ENCODE results near the gene C12orf50.
"Not testable (repeated sequence)": the region's sequence is repeated elsewhere in the genome, so short reads cannot be mapped to it uniquely, and the experiment has no call there.

The C12orf50 gene

DNA sequence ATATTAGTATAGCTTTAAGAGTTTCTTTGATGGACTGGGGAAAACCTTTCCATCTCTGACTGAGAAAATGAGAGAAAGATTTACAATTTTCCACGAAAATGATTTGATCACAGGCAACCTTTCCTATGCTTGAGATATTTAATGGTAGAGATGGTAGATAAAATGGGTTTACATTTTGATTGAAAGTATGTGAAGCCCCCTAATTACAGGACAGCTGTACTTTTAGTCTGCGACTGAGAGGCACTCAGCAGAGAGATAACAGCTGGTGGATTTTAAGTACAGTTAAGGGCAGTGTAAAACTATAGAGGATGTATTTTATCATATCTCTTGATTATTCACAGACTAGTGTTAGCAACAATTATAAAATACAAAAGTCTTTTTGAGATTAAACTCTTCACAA is 40.7 kb downstream of the C12orf50 start:
- no peak for DNase-seq

DNA sequence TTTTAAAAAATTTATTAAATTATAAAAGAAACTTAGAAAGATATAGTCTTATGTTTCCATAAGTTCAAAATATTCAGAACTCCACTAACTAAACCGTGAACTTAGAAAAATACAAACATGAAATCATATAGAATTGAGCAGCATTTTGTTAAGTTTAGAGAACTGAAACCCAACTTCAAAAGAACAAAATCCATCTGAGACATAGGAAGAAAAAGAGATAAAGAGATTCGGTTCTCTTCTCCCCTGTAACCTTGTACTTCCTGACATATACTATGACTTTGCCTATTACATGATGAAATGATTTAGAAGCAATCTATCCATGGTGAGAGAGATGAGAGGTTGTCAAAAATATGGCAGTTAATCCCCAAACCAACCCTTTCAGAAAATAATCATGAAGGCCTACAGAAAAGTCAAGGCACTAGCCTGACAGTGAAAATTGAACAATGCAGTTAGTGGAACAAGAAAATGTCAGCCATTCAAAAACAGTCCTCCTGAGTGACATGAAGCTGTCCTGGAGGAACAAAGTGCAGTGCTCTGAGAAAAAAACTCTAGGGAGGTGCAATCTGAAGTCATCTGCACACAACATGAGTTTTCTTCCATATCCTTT is 44.0 kb downstream of the C12orf50 start:
- DNase-seq = no peak

DNA sequence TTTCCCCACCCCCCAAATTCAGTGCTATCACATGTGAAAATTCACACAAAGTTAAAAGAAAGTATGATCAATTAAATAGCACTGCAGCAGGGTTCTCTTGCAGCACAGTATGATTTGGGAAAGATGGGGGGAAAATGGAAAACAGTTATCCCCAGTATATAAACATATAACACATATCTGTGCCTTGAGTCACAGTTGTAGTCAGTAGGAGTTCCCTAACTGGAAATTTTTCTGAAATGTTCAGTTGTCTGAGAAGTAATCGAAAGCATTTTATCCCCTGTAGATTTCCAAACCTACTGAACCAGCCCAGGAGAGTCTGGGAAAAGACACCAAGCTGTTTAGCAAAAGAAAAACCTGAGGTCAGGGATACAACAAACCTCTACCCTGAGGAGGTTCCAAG is 47.0 kb downstream of the C12orf50 start:
- peak; percentile 49 for DNase-seq

DNA sequence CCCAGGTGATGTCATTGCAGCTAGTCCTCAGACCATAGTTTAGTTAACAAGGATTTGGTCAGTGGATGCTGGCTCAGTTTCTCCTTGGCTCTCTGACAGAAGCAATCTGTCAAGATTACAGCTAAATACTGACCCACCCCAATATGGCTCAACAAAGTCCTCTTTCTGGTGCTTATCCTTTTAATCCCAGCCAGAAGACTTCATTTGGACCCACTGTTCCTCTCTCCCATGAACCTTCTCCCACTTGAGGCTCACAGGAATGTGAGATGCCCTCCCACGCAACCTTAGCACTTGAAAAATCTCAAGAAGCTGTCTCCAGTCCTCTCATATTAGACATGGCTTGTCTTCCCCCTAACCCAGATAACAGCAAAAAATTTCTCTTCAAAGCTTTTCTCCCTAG is 47.7 kb downstream of the C12orf50 start:
- DNase-seq = peak; percentile 14

DNA sequence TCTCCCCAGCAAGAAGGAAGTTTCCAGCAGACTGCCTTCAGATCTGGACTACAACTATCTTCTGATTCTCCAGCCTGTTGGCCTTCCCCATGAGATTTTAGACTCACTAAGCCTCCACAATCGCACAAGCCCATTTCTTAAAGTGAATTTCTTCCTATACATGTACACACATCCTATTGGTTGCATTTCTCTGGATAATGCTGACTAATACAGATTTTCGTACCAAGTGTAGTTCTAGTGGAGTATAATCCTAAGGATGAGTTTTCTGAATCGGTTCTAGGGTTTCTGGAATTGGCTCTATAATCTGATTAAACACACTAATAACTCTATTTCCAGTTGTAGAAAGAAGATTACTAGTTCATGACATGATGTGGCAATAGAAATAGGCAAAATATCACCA is 53.3 kb downstream of the C12orf50 start:
- DNase-seq = no peak

DNA sequence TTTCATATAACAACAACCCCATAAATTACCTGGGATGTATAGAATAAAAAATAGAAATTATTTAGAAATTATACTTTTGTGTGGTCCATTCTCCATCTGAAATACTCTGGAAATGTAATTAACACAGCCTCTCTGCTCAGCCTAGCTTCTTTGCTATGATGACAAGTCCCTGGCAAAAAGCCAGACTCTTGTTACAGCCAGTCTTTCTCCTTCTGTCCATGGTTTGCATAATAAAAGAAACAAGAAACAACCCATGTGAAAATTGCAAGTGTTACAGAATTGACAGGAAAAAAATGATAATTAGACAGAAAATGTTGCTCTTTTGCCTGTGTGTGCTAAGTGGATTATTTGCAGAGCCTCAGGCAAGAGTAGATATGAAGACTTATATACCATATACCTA is 61.3 kb downstream of the C12orf50 start:
- DNase-seq = peak; percentile 12

DNA sequence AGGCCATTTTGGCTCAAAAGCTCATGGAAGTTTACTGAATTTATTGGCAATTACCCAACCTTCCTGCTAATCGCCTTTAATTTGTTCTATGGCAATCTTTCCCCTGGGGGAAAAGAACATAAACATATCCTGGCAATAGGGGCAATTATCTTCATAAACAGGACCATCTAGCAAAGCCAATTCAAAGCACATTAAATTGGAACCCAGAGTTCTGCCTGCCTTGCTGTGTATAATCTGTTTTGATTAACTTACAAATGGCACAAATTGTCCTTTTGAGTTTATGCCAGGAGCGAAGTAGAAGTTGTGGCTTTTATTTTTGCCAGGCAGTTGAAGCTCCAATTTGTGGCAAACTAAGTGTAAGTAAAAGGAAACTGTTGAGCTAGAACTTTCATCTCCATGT is 68.6 kb downstream of the C12orf50 start:
- DNase-seq = no peak

DNA sequence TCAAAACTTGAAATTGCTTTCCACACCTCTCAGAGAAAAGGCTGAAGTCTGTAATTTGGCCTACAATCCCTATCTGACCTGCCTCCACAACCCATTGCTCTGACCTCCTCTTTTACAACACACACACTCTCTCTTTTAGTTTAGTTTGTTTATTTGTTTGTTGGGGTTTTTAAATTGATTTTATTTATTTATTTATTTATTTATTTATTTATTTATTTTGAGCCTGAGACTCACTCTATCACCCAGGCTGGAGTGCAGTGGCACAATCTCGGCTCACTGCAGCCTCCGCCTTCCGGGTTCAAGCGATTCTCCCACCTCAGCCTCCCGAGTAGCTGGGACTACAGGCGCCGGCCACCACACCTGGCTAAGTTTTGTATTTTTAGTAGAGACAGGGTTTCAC is 75.2 kb downstream of the C12orf50 start:
- DNase-seq = not testable (repeated sequence)

DNA sequence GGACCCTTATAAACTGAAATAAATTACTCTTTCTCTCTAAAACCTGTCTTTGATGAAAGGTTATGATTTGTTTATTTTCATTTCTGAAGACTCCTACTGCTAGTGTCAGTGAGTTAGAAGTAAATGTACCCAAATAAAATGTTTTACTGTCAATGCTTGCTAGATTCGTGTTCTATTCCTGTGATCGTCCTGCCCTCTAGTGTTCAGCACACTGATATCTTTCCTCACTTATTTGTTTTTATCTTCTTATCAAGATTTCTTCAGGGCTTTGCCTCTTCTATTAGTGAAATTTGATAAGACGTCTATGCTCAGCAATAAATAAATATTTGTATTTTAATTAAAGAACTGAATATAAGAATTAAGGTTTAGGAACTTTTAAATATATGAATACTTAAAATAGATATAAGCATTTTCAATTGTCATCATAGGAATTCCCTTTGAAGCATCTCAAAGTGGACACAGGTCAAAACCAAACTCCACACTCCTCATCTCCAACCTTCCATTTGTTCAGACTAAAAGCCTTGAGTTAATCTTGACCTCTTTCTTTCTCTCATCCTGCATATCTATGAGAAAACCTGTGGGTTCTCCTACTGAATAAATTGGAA is 75.8 kb downstream of the C12orf50 start:
- DNase-seq = peak; percentile 55

DNA sequence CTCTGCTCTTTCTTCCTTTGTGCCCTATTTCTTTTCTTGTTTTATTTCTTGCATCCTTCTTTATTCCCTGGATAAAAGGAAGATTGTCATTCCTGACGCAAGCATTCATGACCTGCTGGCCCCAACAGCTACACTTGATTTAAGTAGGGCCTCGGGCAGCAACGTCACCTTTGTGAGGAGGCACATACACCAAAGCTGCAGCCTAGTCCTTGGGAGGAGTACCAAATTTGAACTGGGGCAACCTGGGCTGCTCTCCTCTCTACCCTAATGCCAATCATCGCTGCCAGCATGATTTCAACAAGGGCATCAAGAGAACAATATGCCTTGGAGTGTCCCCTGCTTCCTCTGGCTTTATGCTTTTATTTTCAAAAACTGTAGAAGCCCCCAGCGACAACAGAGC is 76.4 kb downstream of the C12orf50 start:
- no peak for DNase-seq

DNA sequence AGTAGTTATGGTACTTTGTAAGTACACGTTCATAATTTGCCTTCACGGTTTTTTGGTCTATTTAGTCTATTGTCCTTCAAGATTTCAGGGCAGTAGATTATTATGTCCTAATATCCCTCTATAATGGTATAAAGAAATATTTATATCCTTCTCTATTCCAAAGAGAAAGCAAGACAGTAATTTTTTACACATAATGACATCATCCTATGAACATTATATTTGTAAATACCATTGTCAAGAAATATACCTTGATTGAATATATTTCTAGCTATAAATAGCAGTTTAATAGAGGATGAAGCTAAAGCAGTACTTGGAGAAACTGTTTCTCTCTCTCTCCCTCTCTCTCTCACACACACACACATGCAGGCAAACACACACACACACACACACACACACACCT is 77.0 kb downstream of the C12orf50 start:
- DNase-seq = no peak

DNA sequence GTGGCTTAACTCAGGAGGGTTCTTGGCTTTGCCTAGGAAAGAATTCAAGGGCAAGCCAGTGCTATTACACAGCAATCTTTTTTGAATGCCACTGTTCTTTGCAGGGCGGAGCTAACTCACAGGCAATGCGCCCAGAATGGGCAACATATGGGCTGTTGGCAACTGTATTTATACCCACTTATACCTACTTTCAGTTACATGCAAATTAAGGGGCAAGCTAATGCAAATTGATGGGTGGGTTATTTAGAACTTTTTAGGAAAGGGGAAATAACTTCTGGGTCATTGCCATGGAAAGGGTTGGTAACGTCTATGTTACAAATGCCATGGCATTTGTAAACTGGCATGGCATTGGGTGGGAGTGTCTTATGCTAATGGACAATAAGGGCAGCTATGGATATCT is 85.4 kb downstream of the C12orf50 start:
- no peak for DNase-seq

DNA sequence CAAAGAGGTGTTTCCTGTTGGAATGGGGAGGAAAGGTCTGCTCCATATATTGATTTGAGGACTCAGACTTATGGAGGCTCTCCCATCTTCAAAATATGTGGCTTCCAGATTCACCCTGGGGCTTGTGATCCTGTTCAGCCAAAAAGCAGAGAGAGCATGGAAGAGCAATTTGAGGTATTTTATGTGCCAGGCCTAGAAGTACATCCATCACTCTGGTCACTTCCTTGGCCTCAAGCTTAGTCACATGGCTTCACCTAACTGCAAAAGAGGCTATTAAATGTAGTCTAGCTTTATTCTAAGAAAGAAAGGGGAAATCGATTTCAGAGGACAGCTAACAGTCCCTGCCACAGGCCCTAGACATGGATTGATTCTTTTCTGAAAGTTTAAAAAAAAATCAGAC is 86.2 kb downstream of the C12orf50 start:
- DNase-seq = no peak

DNA sequence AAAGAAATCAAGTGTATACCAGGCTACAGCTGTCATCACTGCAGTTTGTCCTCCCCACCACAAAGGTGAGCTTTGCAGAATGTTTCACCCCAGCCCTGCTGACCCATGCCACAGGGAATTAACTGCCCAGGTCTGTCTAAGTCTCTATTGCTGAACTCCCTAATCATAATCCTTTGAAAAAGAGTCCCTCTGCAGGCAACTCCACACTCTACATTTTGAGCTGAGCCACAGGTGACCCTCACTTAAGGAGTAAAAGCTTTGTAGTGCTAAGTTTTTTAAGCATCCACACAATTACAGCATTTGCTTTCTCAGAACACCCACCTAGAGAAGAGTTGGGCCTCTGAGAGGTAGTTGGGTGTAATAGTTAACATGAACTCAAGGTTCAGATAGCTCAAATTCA is 90.0 kb downstream of the C12orf50 start:
- DNase-seq = no peak

DNA sequence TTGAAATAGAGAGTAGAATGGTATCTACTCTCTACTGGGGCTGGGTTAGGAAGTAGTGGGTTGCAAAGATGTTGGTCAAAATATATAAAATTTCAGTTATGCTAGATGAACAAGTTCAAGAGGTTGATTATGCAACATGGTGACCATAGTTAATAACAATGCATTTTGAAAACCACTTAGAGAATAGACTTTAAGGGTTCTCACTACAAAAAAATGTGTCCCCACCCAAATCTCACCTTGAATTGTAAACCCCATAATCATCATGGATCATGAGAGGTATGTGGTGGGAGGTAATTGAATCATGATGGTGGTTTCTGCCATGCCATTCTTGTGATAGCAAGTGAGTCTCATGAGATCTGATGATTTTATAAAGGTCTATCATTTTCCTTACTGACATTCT is 94.0 kb downstream of the C12orf50 start:
- no peak for DNase-seq

DNA sequence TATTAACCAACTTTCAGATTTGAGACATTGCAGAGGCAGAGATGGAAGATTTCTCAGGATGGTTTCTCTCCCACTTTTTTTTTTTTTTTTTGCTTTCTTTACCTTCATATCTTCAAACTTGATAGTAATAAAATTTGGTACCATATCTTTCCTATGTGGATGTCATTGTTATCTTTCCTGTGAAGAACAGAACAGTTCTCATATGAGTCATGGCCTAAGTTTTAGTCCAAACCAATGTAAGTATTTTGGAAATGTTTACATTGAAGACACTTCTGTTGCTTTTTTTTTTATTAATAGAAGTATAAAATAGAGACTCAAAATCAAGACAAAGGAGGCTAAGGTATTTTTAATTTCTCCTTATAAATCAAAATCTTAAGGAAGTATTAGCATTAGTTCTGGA is 95.2 kb downstream of the C12orf50 start:
- DNase-seq = no peak

DNA sequence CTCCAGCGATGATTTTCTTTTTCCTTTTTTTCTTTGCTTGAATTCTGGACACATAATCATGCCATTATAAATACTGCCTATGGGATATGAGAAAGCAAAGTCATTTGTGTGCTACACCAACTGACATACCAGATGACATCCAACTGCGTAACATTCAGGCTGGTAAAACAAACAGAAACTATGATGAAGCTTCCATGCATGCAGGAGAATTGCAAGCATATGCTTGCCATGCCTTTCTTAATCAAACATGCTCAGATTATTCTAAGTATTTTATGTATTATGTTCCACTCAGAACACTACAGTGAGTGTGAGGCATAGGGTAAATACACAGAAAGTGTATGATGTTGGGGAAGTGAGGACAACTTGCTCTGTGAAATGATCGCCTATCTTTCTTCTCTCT is 97.4 kb downstream of the C12orf50 start:
- DNase-seq = peak; percentile 81

DNA sequence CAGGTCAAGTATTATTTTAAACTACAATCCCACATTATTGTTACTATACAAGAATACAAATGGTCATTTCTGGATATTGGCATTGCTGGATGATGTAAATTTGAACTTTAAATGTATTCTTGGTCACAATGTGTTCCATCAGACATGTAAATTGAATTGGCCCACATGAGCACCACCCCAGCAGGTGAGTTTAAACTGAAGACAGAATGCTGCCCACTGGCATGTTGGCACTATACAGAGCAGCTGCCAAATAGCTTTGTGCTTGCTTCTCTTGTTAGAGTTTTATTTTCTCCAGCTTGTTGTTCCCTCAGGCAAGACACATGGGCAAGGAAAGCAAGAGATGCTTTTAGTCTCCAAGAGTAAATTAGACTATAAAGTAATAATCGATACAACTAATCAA is 98.6 kb downstream of the C12orf50 start:
- no peak for DNase-seq
